Hematopoietic multipotent progenitor cell treated with erythropoietin and hydrocortisone succinate and interleukin-3 and kit ligand, for 15 days (in vitro differentiated cells): ENCODE data around the gene ZPLD1.

ENCODE experiments used
- DNase-seq: peaks from one replicate; pipeline ENCODE4 v3.0.0-alpha.2; 2015; ENCODE audit warnings: low spot score

The ZPLD1 gene

DNA sequence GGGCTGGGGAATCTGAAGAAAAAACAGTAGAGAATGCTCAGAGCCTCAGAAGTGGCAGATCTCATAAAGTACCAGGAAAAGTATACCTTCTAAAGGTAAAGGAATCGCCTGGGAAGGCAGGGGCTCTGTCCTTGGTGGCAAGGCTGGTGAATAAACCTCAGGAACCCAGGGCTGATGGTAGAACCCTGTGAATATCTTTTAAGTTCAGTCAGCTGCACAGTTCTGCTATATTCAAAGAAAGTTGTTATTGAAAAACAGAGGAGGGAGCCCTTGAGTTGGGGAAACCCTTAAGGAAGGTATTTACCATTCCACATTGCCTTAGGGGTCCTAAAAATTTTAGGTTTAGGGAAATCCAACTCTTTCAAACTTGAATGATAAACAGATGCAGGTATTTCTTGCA, 31.2 kb downstream of the ZPLD1 start:
- DNase-seq, result no peak

- no peak for DNase-seq
These were observed 35.3 kb downstream of the ZPLD1 start for GRCh38 chr3:102470066-102470465.

DNA sequence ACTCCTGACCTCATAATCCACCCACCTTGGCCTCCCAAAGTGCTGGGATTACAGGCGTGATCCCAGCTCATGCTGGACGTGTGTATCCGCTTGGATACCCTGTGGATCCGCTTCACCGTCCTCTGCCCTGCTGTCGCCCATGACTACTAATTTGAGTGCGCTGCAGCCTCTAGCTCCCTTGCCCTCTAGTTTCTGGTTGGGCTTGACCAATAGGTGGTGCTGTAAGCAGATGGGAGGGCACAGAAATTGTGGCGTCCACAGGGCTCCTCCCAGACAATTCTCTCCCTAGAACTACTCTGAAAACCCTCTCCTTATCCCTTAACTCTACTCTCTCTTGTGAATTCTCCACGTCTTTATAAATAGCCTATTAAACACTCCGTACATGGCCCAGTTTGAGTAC, 36.2 kb downstream of the ZPLD1 start:
- DNase-seq, result no peak

- no peak for DNase-seq
These were observed 36.7 kb downstream of the ZPLD1 start for GRCh38 chr3:102471491-102471890.

GRCh38 chr3:102473648-102474047, 38.8 kb downstream of the ZPLD1 start:
- DNase-seq, result no peak

DNA sequence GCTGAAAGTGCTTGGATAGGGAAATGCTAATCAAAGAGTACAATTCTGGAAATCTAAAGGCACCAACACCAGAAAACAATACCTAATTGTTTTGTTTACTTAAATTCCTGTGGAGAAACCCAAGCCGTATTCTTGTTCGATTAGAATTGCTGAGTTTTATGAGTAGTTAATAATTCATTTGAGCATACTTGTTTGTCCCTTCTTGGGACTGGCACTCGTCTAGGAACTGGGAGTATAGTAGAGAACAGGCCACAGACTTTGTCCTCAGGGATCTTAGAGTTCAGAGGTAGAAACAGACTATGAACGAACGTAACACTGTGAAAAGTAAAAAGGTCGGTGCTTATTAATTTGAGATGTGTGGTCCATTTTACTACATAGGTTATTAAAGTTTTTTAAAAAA, 39.4 kb downstream of the ZPLD1 start:
- no peak for DNase-seq

- DNase-seq, result no peak
These were observed 41.4 kb downstream of the ZPLD1 start for GRCh38 chr3:102476198-102476597.

DNA sequence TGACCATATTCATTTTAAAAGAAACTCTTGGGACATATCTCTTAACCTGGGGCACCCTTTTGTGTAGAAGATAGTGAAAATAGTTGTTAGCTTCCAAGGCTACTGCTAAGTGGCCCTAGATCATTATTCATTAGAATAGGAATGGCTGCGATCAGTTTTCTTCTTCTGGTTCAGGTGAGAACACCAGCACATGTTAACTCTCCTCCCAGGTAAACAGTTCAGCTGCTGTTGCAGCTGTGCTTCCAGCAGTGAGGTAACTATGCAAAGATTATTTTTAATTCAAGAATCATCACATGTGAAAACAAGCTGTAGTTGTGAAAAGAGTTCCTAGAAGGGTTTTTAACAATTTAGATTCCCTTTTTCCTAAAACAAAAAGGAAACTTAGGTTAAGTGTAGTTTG, 43.3 kb downstream of the ZPLD1 start:
- DNase-seq, result no peak

DNA sequence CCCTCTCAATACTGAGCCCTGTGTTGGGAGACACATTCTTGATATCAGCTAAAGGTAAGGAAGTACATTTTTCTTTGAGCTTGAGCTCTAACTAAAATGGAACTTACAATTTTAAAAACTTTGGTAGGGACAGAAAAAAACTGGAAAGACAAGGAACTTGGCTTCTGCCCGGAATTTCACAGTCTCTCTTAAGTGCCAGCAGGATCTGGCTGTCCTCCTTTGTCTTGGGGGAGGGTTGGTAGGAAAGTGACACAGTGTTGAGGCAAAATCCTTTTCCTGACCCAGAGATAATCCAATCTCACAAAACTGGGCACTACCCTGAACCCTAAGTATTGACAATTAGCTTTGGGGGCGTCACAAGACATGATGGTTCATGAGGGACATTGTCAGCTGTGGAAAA, 45.3 kb downstream of the ZPLD1 start:
- no peak for DNase-seq

DNA sequence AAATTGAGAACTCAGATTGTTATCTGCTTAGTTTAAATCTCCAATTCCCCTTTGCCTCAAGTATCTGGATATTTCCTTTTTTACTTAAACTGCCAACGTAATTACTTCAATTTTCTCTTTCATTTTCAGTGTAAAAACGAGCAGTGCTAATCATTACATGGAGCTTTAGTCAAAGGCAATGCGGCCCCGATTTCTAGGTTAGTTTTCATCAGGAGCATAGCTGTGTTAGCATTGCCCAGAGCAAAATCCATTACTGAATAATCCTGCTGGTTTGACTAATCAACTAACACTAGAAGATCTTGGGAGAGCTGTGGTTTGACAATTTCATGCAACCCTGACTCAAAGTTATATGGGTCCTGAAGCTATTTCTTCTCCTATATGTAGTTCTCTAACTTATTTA, 46.2 kb downstream of the ZPLD1 start:
- DNase-seq, result no peak

DNA sequence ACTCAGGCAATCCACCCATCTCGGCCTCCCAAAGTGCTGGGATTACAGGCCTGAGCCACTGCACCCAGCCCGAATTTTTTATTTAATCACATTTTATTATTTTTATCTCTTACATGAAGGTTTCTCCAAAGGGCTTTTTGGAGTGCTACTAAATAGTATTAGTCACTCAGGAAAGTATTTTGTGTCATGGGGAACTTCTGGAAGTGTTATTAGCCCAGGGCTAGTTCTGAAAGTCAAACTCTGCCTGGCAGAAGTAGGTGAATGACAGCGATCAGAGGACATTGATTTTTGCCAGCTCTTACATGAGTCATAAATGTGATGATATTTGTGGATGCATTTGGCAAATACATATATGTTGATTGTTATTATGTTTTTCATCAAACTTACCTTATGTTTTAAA, 48.7 kb downstream of the ZPLD1 start:
- no peak for DNase-seq

- no peak for DNase-seq
These were observed 49.5 kb downstream of the ZPLD1 start for GRCh38 chr3:102484363-102484762.

- no peak for DNase-seq
These were observed 50.9 kb downstream of the ZPLD1 start for GRCh38 chr3:102485701-102486100.

DNA sequence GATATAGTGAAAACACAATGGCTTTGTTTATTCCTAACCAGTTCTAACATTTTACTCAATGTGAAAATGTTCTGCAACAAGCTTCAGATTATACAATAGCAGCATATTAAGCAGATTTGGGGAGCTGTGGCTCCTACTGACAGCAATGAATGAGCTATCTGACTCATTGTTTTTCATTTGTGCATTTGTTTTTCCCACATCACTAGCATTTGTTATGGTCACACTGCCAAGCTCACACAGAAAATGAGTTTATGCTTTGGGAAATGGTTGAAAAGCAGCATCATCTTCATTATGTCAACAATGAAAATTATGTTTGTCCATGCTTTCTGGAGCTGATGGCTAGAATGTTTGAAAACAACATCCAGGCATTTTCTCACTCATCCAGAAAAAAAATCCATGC, 53.5 kb downstream of the ZPLD1 start:
- DNase-seq, result no peak

GRCh38 chr3:102492300-102492699, 57.5 kb downstream of the ZPLD1 start:
- no peak for DNase-seq

- DNase-seq, result no peak
These were observed 62.8 kb downstream of the ZPLD1 start for GRCh38 chr3:102497571-102497970.

- no peak for DNase-seq
These were observed 70.7 kb downstream of the ZPLD1 start for GRCh38 chr3:102505542-102505941.

DNA sequence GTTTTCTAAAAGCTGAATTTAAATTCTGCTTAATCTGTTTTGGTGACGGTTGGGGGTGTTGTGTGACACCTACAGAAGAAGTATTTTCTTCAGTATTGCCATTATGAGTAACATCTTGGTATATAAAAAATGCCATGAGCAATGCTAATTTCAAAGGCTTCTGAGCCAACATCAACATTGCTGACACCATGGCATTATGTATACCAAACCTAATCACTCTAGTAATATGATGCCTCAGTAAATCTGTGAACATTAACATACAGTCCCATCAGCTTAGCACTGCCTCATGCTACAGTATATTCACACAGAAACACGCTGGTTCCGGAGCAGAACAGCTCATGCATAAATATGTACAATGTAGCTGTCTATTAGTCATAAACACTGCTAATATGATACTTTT, 75.8 kb downstream of the ZPLD1 start:
- DNase-seq, result no peak

GRCh38 chr3:102511168-102511567, 76.4 kb downstream of the ZPLD1 start:
- DNase-seq, result no peak

DNA sequence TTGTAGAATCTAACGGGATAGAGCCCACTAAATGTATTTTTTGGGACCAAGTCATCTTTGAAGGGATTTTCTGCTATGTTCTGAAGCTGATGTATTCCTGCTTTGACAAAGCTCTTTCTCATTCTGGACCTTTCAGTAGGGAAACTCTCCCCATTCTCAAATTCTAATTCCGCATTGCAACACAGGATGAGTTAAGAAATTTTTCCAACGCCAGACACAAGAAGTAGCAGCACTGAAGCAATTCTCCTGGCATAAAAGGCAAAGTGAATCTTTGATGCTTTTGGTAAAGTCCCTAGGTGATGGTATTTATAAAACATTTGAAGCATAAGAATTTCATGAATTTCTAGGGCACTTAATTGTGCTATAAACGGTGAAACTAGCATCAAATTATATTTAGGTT, 76.8 kb downstream of the ZPLD1 start:
- no peak for DNase-seq

- no peak for DNase-seq
These were observed 78.1 kb downstream of the ZPLD1 start for GRCh38 chr3:102512734-102513504.

DNA sequence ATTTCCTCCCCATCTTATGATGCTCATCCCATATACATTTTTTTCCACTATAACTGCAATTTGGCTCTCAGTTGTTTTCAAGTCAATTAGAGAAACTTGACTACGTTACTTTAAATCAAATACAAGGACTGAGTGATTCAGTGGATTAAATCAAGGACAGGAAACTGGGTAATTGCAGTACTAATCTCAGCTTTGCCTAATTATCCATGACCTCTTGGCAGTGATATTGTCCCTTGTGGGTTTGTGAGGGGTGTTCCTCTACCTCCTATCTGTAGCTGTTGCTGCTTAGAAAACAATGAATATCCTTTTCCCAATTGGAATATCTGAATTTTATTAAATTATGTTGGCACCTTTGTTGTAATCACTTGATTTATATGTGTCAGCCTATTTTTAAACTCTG, 79.4 kb downstream of the ZPLD1 start:
- no peak for DNase-seq

- DNase-seq, result no peak
These were observed 86.4 kb downstream of the ZPLD1 start for GRCh38 chr3:102521246-102521645.

GRCh38 chr3:102525624-102526023, 90.8 kb downstream of the ZPLD1 start:
- no peak for DNase-seq

DNA sequence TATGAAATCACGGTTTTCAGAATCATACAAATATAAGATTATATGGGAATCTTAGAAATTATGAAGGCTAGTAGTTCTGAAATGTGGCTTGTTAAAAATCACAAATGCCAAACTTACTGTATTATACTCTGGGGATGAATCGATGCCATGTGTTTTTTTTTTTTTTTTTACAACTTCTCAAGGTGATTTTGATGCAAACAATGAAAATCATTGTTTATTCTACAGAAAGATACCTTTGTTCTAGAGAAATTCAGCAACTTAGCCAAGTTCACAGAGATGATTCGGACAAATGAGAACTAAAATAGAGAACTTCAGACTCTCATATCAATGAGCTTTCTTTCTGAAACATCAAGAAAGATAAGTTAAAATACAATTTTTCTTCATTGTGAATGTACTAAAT, 92.0 kb downstream of the ZPLD1 start:
- DNase-seq, result no peak
